ENCODE results near the gene ARHGAP26. TPM values are rescaled to one million over a fixed set of nuclear protein-coding genes. Genes with fewer than 3 reads are reported as not detected.

The ARHGAP26 gene
- total RNA-seq, 4 donors from 2014 or later, result 35.0 to 72.2 (median 44.0) TPM

GRCh38 chr5:143222287-143223231 is 452.4 kb downstream of the ARHGAP26 start:
- no peak for TF ChIP-seq CTCF (IDR thresholded peaks at IDR 0.05; ENCODE audit: low read depth)

- no peak for TF ChIP-seq CTCF (IDR thresholded peaks at IDR 0.05; ENCODE audit: low read depth)
Observed at GRCh38 chr5:143224672-143225071, 454.5 kb downstream of the ARHGAP26 start.

- no peak for TF ChIP-seq CTCF (IDR thresholded peaks at IDR 0.05; ENCODE audit: low read depth)
Observed at GRCh38 chr5:143225511-143225910, 455.3 kb downstream of the ARHGAP26 start.

GRCh38 chr5:143226361-143226760 is 456.2 kb downstream of the ARHGAP26 start:
- TF ChIP-seq CTCF (IDR thresholded peaks at IDR 0.05; ENCODE audit: low read depth), result no peak

- TF ChIP-seq CTCF (IDR thresholded peaks at IDR 0.05; ENCODE audit: low read depth), result no peak
Observed at GRCh38 chr5:143226872-143227271, 456.7 kb downstream of the ARHGAP26 start.

GRCh38 chr5:143227301-143227700 is 457.1 kb downstream of the ARHGAP26 start:
- TF ChIP-seq CTCF (IDR thresholded peaks at IDR 0.05; ENCODE audit: low read depth), result no peak

GRCh38 chr5:143228597-143229293 is 458.6 kb downstream of the ARHGAP26 start:
- TF ChIP-seq CTCF (IDR thresholded peaks at IDR 0.05; ENCODE audit: low read depth), result no peak
